Epithelial cell of esophagus (primary cell): ENCODE measurements around the gene TBC1D22B.
"Not testable (repeated sequence)": the region's sequence is repeated elsewhere in the genome, so short reads cannot be mapped to it uniquely, and the experiment has no call there.

Source experiments
- DNase-seq: peaks from one replicate; pipeline ENCODE4 v3.0.0; 2010; ENCODE audit warnings: low read depth
- H3K4me3 ChIP-seq: 2 replicates; pipeline ENCODE4 v1.5.1; 2011; ENCODE audit warnings: mild to moderate bottlenecking, low read length, control low read depth
- CTCF ChIP-seq: IDR thresholded peaks from 2 replicates; pipeline ENCODE4 v1.5.1; 2011; ENCODE audit warnings: low read depth, mild to moderate bottlenecking, low read length, control low read depth, inconsistent platforms; ENCODE audit not compliant: insufficient read depth; ENCODE audit errors: missing control alignments

Gene TBC1D22B

GRCh38 chr6:37285861-37286311, 28.3 kb downstream of the TBC1D22B start:
- H3K4me3 ChIP-seq: no peak overlapping the region
- no peak for DNase-seq
- no peak for TF ChIP-seq CTCF

DNA sequence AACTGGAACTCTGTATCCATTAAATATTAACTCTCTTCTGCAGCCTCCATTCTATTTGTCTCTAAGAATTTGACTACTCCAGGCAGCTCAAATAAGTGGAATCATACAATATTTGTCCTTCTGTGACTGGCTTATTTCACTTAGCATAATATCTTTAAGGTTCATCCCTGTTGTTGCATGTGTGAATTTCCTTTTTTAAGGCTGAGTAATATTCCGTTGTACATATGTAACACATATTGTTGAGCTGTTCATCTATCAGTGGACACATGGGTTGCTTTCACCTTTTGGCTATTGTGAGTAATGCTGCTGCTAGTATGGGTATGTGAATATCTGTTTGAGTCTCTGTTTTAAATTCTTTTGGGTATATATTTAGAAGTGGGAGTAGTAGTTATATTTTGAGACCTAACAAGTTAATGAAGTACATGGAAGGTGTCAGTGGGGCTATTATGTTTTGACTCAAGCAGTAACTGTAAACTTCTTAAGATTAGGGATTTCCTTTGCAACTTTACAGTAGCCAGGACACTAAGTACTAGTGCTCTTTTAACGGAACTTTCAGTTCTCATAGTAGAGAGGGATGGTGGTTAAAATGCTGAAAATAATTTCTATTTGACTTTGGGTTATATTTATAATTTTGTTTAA, 30.1 kb downstream of the TBC1D22B start:
- TF ChIP-seq CTCF: no peak
- H3K4me3 ChIP-seq: no peak overlapping the region
- no peak for DNase-seq

DNA sequence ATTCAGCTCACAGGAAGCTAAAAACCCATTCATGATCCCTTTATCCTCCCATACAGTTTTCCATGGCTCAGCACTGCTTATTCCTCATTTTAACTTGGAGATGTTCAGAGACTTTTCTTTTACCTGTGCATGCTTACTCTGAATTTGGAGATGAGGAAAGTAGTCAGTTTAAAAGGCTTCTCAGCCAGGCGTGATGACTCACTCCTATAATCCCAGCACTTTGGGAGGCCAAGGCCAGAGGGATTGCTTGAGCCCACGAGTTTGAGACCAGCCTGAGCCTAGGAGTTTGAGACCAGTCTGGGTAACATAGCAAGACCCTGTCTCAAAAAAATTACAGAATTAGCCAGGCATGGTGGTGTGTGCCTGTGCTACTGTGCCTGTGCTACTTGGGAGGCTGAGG, 30.7 kb downstream of the TBC1D22B start:
- H3K4me3 ChIP-seq: no peak overlapping the region
- DNase-seq: no peak
- TF ChIP-seq CTCF: no peak

DNA sequence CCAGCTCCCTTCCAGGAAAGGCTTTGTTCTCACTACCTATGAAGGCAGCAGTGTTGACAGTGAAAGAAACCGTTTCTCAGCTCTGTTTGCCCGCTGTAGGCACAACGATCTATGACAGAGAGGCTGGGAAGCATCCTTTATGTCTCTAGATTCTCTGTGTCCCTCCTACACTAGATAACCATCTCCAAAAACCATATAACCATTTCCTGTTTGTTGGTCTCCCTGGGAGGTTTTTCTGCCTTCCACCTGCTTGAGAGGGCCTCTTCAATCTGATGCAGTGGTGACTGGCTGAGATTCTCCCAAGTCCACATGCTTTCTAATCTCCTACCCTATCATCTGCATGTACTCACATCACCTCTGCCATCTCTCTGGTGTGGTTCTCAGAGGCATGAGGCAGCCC, 32.4 kb downstream of the TBC1D22B start:
- no peak for TF ChIP-seq CTCF
- DNase-seq: no peak
- no peak overlapping the region for H3K4me3 ChIP-seq

- no peak for TF ChIP-seq CTCF
- no peak for DNase-seq
Observed at GRCh38 chr6:37293426-37293825, 35.9 kb downstream of the TBC1D22B start.

DNA sequence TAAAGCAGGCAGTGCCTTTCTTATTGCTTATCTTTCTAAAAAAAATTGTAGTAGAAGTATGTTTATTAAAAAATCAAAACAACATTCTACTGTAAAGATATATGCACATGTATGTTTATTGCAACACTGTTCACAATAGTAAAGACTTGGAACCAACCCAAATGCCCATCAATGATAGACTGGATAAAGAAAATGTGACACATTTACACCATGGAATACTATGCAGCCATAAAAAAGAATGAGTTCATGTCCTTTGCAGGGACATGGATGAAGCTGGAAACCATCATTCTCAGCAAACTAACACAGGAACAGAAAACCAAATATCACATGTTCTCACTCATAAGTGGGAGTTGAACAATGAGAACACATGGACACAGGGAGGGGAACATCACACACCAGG, 40.1 kb downstream of the TBC1D22B start:
- not testable (repeated sequence) for H3K4me3 ChIP-seq, DNase-seq

More at GRCh38 chr6:37293426-37293825, 35.9 kb downstream of the TBC1D22B start:
- H3K4me3 ChIP-seq: no peak overlapping the region

DNA sequence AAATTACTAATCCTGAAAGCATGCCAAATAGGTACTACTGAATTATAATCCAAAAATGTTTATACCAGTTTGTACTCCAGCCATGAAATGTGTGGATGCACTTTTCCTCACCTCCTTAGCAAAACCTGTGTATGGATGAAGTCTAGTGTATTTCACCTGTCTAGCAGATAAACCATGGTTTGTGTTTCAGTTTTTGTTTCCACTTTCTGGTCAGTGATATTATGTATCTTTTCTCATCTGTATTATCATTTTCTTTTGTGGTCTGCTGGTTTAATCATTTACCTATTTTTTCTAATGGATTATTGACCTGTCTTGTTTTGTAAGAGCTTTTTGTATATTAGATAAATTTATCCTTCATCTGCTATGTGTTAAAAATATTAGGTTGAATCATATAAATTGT, 41.4 kb downstream of the TBC1D22B start:
- no peak for DNase-seq
- no peak overlapping the region for H3K4me3 ChIP-seq
- no peak for TF ChIP-seq CTCF
